Body of pancreas (tissue), 4 donors: ENCODE data around the gene GPR158.

Experiments used
- POLR2A ChIP-seq, 3 donors: fragments of 450-650 bp; IDR thresholded peaks; one replicate each; pipeline ENCODE4 v1.6.1; 2016; ENCODE audit warnings: antibody characterized with exemption in 3 of 3, mild to moderate bottlenecking in 2 of 3
- TF ChIP-seq, protein P1 (sequence below), 7 experiments: fragments of 450-650 bp in 4 of 7; fragments of 200-600 bp in 3 of 7; sonication (generic) in 3 of 7; IDR thresholded peaks; one replicate each; pipeline ENCODE4 v1.5.1; 2016 to 2019; ENCODE audit warnings: antibody characterized with exemption in 7 of 7

GRCh38 chr10:25178411-25178810, 3.6 kb downstream of the GPR158 start:
- TF ChIP-seq, protein P1, sequence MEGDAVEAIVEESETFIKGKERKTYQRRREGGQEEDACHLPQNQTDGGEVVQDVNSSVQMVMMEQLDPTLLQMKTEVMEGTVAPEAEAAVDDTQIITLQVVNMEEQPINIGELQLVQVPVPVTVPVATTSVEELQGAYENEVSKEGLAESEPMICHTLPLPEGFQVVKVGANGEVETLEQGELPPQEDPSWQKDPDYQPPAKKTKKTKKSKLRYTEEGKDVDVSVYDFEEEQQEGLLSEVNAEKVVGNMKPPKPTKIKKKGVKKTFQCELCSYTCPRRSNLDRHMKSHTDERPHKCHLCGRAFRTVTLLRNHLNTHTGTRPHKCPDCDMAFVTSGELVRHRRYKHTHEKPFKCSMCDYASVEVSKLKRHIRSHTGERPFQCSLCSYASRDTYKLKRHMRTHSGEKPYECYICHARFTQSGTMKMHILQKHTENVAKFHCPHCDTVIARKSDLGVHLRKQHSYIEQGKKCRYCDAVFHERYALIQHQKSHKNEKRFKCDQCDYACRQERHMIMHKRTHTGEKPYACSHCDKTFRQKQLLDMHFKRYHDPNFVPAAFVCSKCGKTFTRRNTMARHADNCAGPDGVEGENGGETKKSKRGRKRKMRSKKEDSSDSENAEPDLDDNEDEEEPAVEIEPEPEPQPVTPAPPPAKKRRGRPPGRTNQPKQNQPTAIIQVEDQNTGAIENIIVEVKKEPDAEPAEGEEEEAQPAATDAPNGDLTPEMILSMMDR (IDR thresholded peaks at IDR 0.05), result no peak
- no peak for TF ChIP-seq POLR2A (IDR thresholded peaks at IDR 0.05)
